HG03460 (cell line): ENCODE results near the gene WT1.
A peak's percentile ranks its signal among the peaks of the same experiment; 100 is the strongest.

Experiments
- ATAC-seq: cut with Tn5 transposase; IDR thresholded peaks from one replicate; pipeline ENCODE4 v1.9.1; 2021; ENCODE audit not compliant: unreplicated experiment

WT1 gene

DNA sequence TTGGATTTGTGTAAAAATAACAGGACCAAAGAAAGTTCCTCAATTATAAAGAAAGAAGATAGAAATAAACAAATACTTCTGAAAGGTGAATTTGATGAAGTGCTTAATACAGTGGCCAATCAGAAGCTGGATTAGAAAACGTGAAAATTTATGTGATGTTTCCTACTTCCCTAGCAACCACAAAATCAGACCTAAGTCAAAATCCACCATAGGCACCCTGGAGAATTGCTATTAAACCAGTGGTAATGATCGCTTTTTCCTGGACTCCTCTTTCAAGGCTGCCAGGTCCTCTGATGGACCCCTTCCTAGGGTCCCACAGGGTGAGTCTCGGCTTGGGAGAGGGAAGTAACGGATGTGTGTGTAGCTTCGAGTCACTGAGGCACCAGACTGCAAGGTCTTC lies 9.6 kb downstream of the WT1 start:
- ATAC-seq: no peak

DNA sequence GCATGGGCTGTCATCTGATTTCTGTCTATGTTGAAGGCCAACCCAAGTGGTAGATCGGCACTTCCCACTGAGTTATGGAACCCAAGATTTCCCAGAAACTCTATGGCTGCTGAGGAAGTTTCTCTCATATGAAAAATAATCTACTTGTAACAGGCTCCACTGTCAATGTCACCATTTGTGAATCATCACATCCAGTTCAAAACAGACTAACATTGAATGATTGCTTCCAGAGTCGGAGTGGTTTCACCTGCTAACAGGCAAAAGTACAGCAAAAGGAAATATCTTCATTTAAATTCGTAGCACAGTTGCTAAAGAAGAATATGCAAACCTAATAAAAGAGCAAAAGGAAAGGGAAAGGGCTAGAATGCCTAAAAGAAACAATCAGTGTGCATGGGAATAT lies 12.8 kb downstream of the WT1 start:
- ATAC-seq: no peak

DNA sequence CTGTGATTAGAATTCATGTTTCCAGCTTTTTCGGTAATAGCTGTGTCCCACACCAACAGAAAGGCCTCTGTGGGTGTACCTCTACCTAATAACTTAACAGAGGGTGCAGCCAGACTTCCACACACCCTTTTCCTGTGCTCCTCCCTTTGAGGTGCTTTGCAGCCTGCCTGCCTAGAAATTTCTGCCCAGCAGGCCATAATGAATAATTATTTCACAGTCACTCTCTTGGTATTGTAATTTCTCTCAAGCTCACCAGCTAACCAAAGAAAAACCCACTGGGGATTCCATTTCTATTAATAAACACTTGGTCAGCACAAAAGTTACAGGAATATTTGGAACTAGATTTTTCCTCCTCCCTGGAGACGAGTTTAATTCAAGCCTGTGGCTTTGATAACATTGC lies 13.3 kb downstream of the WT1 start:
- no peak for ATAC-seq

DNA sequence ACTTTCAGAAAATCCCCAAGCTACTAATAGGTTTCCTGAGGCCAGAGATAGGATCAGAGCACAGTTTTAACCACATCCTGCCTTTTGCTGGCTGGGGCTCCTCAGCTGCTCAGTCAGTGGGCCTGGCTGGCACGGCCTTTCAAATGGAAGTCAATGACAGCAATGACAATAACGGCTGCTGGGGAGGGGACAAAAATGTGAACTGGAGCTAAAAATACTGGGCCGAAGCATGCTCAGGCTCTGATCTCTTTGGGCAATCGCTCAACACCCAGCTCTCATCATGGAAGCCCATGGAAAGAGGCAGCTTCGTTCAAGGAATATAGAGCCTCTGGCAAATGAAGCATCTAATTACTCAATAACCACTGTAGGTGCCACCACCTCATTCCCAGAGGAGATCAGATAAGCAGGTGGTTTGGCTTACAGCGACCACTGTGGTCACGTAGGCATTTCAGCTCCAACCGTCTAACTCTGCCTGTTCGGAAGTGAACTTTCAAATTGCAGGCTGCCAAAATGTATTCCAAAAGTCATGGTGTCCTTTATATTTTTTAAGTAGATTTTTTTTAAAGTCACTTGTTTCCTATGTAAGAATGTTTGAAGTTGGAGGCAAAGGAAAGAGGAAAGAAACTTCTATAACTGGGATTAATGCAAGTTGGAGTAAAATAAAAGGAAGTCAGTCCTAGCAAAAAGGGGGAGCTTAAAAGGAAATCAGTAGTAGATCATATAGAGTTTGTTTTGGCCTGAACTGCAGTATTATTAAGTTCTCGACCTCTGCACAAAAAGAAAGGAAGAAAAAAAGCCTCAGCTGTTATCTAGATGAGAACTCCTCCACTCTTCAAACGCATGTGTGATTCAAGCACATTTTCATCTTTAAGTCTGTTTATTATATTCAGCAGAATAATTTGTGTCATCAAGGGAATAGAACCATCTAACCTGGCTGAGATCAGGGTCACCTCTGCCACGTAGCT lies 14.1 kb downstream of the WT1 start:
- peak; percentile 93 for ATAC-seq

DNA sequence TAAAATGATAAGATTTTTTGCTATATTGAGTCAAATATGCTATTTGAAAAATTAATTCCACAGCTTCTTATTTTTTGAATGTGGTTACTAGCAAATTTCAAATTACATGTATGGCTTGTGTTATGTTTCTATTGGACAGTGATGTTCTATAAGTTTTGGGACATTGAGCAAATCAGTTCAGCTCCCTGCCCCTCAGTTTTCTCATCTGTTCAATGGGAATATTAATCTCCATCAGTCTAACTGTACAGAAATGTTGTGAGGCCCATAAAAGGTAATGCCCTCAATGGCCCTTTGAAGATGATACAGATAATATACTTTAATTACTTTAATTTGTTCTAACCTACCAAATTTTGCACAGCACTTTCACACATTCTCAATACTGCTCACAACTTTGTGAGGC lies 15.2 kb downstream of the WT1 start:
- ATAC-seq: no peak

DNA sequence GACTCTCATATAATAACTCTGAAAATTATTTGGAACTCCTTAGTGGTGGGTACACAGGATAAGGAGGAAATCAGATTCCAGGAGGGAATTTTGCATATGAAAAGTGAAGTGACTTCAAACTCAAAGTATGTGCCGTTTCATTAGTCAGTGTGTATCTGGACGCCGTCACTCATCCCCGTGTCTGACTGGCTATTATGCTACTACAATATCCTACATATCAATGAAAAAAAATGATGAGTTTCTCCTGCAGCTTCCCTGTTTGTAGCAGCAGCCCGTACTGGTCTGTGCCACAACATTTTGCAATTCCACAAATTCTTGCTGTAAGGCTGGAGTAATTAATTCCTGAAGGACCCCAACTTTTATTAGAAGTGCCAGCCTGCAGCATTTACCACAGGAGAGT lies 16.5 kb downstream of the WT1 start:
- no peak for ATAC-seq

DNA sequence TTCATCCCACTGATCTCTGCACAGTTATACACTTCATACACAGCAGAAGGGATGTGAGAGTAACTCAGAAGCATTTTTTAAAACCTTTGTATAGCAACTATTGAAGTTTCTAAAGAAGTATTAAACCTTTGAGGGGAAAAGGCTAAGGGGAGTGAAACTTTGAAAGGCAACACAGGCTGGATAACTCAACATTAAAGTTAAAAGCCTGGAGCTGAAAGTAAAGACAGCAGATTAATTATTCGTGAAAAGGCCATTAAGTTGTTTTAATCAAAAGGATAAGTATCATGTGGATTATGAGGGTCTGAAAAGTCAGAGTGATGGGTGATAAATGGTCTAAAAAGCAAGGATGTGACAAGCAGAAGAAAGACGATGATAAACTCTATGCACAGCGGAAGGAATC lies 17.5 kb downstream of the WT1 start:
- no peak for ATAC-seq

DNA sequence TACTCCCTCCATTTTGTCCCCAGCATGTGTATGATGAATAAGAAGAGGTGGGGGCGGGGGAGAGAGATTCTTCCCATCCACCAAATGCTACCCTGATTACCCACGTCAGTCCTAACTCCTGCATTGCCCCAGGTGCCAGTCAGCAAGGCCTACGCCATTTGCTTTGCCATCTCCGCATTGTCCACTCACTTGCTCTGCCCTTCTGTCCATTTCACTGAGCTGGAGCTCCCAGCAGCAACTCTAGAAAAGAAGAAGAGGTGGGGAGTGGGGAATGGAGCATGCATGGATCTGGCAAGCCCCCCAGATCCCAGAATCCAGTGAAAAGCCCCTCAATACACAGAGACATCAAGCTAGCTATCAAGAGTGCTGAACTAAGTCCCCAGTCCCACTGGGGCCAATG lies 19.0 kb downstream of the WT1 start:
- no peak for ATAC-seq

DNA sequence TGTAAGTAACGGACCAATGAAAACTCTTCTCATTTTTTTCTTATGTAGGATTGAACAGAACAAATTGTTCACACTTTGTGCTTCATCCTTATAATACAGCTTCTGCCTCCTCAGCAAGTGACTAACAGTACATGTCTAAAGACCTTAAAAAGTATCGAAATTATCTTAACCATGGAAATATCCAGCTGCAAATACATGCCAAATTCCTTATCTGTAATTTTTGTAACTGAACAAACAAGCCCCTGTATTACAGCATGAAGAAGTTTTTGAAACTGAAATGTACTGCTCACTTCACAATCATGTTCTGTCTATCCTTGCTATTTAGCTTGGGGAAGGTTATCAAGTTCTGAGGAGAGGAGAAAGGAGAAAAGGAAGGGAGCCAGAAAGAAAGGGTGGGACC lies 20.4 kb downstream of the WT1 start:
- no peak for ATAC-seq

DNA sequence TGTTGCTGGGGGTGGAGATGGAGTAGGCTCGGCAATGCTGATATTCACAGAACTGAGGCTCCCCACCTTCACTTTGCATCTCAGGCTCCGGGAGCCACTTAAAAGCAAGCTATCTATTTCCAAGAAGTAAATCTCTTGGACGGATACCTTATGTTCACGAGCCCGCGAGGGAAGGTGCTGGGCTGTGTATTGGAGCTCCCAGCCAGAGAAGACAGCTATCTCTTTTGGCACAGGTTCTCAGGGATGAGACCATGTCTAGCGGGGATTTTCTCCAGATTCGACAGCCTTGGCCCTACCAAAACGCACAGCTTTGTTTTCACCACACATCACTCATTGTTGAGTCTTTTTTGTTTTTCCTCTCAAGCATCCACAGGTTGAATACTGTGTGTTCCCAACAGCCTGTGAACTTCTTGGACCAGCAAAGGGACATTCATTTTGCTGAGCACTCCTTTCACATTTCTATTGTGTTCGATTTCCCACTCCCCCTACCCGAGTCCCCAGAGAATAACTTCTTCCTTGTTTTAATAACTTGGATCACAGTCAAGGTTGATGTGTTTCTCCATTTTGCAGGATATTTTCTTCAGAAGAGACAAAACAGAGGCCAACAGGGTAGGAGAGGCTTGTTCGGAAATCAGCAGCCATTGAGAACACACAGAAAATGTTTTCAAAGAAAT lies 23.3 kb downstream of the WT1 start:
- no peak for ATAC-seq

DNA sequence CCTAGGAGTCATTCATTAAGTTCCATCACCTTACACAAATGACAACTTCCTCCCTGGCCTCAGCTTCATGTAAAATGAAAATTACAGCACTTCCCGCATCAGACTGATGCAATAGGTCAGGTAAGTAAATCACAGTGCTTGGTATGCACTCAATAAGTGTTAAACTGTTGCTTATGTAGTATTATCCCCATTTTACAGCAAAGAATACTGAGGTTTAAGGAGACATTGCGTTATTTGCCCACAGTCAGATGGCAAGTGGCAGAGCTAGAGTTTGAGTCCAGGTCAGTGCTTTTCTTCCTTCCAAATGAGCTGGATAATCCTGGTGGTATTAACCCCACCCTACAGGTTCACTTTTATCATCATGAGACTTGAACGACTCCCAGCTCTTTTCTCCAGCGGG lies 29.7 kb downstream of the WT1 start:
- ATAC-seq: no peak

DNA sequence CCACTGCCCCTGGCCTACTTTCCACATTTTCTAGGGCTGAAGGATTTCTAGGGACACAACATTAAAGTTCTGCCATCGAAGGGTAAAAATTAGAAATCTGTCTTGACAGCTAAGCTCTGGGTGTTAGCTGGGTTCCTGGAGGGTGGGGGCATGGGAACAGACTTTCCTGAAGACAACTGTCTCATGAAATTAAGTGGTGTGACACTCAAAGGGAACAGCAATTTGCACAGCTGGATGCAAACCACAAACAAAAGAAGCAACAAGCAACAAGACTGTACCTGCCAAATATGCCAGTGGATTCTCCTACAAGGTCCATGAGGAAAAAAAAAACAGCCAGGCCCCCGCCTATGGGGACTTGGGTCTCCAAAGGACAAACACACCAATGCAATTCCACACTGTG lies 32.5 kb downstream of the WT1 start:
- ATAC-seq: no peak

DNA sequence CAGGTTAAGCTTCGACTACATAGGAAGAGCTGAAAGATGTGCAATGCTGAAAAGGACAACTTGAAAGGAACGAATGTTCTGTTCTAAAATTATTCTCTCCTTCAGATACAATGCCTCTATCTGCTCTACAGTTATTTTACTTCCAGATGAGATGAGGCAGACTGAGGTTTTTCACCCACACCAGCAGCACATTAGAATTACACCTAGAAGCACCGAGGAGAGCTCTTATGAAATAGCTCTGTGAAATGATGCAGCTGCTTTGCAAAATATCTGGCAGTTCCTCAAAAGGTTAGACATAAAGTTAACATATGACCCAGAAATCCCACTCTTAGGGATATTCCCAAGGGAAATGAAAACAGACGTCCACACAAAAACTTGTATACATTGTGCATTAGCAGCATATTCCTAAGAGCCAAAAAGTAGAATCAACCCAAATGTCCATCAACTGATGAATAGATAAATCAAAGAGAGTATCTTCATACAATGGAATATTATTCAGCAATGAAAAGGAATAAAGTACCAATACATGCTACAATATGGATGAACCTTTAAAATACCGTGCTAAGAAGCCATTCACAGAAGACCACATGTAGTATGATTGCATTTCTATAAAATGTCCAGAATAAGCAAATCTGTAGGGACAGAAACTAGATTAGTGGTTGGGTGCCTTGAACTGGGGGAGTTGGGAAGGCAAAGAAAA lies 34.5 kb downstream of the WT1 start:
- no peak for ATAC-seq

DNA sequence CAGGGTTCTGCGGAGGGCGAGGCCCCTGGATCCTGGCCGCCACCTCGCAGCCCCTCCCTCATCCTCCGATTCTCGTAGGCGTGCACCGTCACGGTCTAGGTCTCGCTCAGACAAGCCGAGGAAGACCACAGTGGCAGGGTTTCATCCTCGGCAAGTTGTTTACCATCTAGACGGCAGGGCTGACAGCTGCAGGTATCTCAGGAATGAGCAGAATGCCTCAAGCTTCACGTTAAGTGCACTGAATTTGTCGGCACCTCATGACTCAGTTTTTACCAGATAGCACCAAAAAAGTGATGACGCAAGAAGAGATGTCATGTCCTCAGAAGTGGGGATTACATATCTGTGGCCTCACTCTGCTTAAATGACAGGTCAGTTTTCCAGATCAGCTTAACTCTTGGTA lies 35.1 kb downstream of the WT1 start:
- no peak for ATAC-seq

DNA sequence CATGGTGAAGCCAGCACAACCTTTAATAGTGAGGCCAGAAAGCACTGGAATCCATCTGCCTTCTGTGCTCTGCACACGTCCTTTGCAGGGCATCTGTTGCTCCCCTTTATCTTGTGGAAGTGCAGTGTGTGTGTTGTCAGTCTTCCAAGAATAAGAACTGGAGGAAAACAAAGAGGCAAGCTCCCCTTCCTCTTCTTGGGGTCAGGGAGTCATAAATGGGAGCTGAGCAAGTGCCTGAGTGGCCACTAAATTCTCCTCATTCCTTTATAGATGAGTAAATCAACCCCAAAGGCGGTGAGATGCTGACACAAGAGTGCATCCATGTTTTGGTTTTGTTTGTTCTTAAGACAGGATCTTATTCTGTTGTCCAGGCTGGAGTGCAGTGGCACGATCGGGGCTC lies 38.3 kb downstream of the WT1 start:
- no peak for ATAC-seq

DNA sequence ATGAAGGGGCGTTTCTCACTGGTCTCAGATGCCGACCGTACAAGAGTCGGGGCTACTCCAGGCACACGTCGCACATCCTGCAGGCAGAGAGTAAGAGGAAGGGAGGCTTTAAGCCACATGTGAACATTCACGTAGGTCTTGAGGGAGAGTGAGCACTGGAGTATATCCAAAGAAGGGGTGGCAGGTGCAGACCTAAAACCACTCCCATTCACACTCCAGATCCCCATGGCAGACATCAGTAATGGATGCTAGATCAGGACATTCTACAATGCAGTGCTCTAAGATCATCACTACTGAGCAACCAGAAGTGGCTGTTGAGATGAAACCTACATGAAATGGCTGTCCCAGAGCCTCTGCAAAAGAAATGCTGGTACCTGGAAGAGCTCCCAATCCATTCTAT lies 39.0 kb downstream of the WT1 start:
- ATAC-seq: peak; percentile 76

DNA sequence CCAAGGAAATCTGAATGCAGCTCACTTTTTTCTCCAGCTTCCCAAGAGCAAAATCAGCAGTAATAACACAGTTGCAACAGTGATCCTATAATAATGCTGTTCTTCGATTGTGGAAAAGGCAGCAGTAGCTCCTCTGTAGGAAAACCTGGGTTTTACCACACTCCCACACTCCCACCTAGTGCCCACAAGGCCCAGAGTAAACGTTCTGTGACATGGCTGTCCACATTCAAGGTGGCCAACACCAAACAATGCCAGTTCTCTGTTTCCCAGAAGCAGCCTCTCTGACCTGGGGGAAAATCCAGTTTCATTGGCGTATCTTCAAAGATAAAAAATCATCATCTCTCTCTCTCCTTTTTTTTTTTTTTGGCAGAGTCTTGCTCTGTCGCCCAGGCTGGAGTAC lies 40.2 kb downstream of the WT1 start:
- ATAC-seq: no peak

DNA sequence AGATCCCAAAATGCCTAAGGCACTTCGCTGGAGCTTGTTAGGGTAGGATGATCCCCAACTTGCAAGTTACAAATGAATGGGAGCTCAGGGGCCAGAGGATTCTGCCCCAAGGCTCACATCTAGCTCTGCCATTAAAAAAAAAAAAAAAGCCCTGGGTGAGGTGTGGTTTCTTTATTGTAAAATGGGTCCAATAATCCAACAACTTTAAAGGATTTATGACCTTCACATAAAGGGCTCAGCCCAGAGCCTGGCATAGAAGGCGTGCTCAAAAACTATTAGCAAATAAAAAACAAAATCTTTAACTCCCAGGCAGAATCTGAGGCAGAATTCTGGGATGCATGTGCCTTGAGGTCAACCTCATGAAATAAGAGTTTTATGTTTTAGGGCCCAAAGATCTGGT lies 42.5 kb downstream of the WT1 start:
- ATAC-seq: no peak

DNA sequence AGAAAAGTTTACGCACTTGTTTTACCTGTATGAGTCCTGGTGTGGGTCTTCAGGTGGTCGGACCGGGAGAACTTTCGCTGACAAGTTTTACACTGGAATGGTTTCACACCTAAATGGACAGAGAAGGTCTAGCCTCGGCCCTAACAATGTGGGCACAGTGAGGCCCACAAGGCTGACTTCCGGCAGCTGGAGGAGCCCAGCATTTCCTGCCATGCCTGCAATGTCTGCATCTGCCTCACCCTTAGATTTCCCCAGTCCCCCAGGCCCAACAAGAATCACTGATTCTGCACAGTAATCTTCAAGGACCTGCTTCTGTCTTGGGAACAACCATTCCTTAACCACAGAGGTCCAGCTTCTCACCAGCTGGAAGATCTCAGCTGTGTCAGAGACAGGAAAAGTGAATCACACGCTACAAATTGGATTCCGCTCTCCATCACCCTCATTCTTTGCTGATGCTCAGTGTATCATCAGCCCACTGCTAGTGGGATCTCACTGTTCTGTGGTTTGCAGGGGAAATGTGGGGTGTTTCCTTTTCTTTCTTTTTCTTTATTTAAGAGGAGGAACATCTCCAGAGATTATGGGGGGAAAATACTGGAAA lies 43.3 kb downstream of the WT1 start:
- ATAC-seq: no peak

DNA sequence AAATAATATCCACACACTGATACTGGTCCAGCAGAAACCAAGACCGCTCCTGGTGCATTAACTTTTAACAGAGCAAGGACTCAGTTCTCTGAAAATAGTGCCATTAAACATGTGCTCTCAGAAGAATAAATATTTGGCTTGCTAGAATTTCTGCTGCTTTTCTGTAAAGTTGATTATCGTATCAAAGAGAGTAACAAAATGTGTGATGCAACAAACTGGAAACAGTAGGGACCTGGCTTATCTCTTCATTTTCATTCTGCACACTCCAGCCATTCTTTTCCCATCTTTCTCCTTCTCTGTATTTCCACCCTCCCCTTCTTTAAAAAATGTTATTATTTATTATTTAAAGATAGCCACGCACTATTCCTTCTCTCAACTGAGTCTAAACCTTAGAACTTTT lies 43.9 kb downstream of the WT1 start:
- no peak for ATAC-seq

DNA sequence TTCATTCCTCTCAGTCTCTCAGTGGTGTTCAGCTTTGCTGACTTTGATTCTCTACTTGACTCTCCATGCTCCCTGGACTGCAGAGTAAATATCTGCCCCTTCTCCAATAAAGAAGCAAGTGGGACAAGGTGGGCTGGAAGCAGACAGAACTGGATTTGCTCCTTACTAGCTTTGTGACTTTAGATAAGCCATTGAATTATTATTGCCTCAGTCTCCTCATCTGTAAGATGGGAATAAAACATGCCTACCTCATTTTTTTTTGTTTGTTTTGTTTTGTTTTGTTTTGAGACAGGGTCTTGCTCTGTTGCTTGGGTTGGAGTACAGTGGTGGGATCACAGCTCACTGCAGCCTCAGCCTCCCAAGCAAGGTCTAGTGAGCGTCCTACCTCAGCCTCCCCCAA lies 44.6 kb downstream of the WT1 start:
- no peak for ATAC-seq
